Stimulated activated CD8-positive, alpha-beta memory T cell treated with anti-CD3 and anti-CD28 coated beads, Interleukin-7, amount 100 ng/mL, for 24 hours (primary cell): ENCODE results near the gene HECA.
"Not testable (repeated sequence)": the region's sequence is repeated elsewhere in the genome, so short reads cannot be mapped to it uniquely, and the experiment has no call there.

Source experiments
- DNase-seq: peaks from one replicate; pipeline ENCODE4 v3.0.0-alpha.2; 2020; ENCODE audit warnings: low read depth

Gene HECA

GRCh38 chr6:139134817-139135577 lies at the start of gene HECA:
HECA (plus strand) TSS chr6:139135080; CDS start chr6:139135397, 317 bp downstream.
- DNase-seq = peak; percentile 99

GRCh38 chr6:139091826-139092225 lies 43.1 kb upstream of the HECA start:
- no peak for DNase-seq

- DNase-seq = no peak
These were observed 34.9 kb upstream of the HECA start for GRCh38 chr6:139099984-139100383.

- DNase-seq = no peak
These were observed 27.8 kb upstream of the HECA start for GRCh38 chr6:139107051-139107450.

GRCh38 chr6:139108378-139108777 lies 26.5 kb upstream of the HECA start:
- DNase-seq = no peak

- DNase-seq = no peak
These were observed 25.3 kb upstream of the HECA start for GRCh38 chr6:139109558-139109957.

- no peak for DNase-seq
These were observed 22.7 kb upstream of the HECA start for GRCh38 chr6:139112146-139112545.

GRCh38 chr6:139112561-139112960 lies 22.3 kb upstream of the HECA start:
- DNase-seq = no peak

GRCh38 chr6:139114746-139115145 lies 20.1 kb upstream of the HECA start:
- DNase-seq = no peak

- DNase-seq = no peak
These were observed 18.7 kb upstream of the HECA start for GRCh38 chr6:139115989-139116758.

GRCh38 chr6:139117734-139118133 lies 17.1 kb upstream of the HECA start:
- DNase-seq = no peak

- DNase-seq = no peak
These were observed 15.3 kb upstream of the HECA start for GRCh38 chr6:139119552-139119951.

- not testable (repeated sequence) for DNase-seq
These were observed 12.1 kb upstream of the HECA start for GRCh38 chr6:139122823-139123222.

GRCh38 chr6:139124887-139125672 lies 9.8 kb upstream of the HECA start:
- no peak for DNase-seq

- DNase-seq = no peak
These were observed 8.6 kb upstream of the HECA start for GRCh38 chr6:139126255-139126654.

- DNase-seq = no peak
These were observed 7.9 kb upstream of the HECA start for GRCh38 chr6:139126931-139127330.

GRCh38 chr6:139129284-139129683 lies 5.6 kb upstream of the HECA start:
- no peak for DNase-seq

GRCh38 chr6:139131736-139132280 lies 3.1 kb upstream of the HECA start:
- DNase-seq = no peak

- no peak for DNase-seq
These were observed 1.4 kb upstream of the HECA start for GRCh38 chr6:139133262-139134063.

- DNase-seq = no peak
These were observed 850 bp upstream of the HECA start for GRCh38 chr6:139134064-139134395.
